A204.1 (cell line): ENCODE data around the gene NCOA3.

ENCODE experiments used
- FAIRE-seq: peaks from 2 replicates; lab custom pipeline; 2012; peaks lifted over from hg19 to GRCh38; lab: Jason Lieb, UNC

Gene NCOA3

DNA sequence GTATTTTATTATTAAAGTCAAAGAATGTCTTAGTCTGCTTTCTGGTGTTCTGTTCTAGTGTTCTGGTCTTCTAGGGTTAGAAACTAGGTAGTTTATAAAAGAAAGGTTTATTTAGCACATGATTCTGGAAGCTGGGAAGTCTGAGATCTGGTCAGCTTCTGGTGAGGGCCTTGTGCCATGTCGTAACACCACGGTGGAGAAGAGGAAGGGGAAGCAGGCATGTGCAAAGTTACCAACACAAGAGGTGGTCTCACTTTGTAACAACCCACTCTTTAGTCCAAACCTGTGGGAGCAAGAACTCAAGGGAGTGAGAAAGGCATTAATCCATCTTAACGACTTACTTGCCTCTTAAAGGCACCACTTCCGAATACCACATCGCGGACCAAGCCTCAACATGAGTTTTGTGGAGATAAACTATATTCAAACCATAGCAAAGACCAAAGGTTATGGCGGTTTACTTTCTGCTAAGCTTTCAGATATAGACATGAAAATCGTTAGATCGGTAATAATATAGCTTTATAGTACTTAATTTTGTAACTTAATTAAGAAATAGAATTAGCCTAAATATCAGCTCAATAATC, 99.4 kb downstream of the NCOA3 start:
- FAIRE-seq: no peak

DNA sequence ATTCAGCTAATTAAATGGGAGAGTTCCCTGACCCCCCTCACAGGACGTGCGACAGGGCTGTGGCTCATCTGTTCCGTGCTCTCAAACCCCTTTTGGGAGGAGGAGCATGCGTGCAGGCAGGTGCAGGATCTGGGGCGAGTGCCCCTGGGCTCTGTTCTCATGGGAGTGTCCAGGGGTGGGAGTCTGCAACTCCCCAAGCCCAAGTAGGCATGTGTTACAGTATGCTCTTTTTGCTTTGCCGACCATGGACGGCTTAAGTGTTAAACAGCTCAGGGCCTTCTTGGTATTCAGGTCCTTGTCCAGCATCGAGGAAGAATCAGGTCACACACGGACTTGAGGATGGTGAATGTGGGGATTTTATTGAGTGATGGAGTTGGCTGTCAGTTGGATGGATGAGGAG, 101.6 kb downstream of the NCOA3 start:
- FAIRE-seq: no peak

DNA sequence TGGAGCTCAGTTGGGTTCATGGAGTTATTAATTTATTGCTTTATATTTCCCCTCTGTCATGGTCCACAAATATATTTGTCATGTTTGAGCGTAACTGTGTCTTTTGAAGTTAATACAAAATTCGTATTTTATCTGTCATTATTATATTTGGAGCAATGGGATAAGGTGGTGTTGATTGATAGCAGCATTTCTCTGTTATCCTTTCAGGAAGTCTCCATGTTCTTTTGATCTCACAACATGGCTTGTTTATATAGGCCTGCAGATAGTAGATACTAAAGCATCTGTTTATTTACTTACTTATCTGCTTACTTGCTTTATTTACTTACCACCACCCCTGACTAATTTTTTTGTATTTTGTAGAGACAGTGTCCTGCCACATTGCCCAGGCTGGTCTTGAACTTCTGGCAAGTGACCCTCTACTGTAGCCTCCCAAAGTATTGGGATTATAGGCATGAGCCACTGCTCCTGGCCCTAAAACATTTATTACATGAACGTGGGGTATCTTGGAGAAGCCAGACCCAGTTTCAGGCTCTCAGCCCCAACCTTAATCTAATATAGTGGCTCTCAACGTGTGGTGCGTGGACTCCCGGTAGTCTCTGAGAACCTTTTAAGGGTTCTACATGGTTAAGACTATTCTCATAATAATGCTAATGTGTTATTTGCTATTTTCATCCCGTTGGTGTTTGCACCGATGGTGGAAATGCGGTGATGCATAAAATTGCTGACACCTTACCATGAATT, 104.2 kb downstream of the NCOA3 start:
- FAIRE-seq: no peak

DNA sequence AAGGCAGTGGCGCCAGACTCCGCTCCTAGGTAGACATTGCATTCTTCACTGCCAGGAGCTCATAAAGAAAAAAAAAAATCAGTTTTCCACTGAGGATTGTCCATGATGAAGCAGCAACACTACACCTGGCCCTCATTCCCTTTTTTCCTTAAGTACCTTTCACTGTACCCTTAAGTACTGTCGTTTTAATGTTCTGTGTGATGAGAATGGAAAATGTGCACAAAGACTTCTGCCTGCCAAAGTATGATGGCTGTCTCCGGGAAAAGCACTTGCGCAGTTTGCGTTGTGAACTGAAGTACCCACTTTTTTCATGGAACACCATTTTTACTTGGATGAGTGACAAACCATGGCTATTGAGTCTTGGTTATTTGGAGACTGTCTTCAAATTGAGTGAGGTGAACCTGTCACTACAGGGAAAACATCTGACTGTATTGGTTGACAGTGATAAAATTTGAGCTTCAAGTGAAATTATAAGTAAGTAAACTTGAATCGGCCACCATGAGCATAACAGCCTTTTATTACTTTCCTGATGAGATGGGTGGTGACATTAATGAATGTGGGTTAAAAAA, 104.8 kb downstream of the NCOA3 start:
- FAIRE-seq: no peak

DNA sequence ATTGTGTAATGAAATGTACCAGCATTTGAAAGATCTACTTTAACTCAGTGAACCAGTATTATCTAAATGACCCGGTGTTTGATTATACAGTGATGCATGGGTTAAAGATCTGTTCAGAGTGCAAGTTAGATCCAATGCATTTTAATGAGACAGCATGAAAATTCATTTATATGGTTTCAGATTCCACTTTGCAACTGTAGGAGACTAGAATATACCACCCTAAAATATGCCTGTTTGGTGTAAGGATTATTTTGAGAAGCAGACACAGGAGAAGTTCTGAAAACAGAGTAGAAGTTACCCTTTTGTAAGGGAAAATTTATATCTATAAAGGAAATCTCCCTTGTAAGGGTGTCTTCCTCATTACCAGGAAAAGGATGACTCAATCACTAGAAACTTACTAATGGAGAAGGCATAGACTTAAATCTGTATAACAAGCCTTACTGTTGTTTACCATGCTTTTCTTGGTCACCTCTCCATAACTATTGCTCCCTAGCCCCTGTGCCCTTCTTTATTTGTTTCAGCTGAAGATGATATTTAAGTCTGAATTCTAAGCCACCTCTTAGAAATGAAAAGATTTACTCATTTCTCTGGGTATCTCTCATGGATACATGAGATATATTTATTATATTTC, 105.4 kb downstream of the NCOA3 start:
- FAIRE-seq: no peak

DNA sequence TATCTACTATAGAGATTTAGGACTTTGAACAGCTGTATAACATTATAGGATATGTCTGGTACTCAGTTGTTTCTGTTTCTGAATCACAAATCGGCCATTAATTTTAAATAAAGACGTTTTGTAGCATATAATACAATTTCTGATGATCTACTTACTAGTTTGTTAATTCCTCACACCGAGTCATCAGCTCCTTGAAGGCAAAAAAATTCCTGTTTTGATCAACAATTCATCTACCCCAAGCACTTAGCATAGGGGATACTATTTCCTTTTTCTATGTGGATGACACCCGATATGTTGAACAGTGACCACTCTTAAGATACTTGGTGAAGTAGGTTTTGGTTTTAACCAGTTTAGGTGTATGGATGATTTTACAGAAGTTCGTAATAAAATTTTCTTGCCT, 107.3 kb downstream of the NCOA3 start:
- FAIRE-seq: no peak

DNA sequence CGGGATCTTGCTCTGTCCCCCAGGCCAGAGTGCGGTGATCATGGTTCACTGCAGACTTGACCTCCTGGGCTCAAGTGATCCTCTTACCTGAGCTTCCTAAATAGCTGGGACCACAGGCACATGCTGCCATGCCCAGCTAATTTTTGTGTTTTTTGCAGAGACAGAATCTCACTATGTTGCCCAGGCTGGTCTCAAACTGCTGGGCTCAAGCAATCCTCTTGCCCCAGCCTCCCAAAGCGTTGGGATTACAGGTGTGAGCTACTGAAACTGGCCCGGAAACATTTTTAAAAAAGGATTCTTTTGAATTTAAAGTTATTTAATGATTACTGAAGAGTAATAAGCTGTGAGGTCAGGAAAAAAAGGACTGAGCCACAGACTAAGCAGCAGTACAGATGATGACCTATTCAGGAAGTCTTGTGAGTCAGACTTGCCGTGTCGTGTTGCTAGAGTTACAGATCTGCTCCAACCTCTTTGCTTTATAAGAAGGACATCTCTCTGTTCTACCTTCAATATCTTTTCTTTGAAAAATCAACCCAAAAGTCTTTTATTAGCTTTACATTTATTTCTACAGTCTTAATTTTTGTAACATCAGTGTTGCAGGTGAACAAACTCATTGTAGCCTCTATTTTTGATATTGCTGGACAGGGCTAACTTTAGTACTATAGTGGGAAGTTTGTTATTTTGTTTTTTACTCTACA, 108.7 kb downstream of the NCOA3 start:
- FAIRE-seq: no peak

DNA sequence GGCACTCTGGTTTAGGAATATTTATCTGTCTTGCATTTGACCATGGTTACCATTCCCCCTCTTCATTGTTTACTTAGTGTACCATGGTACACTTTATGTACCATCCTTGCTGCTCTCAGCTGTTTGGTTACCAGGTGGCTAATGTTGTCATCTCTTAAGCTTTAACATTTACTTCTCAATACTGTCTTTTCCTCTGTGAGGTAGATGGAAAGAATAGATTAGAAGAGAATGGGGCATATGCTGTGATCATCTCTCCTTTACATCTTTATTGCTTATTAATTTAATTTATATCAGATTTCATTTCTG, 109.2 kb downstream of the NCOA3 start:
- FAIRE-seq: no peak

DNA sequence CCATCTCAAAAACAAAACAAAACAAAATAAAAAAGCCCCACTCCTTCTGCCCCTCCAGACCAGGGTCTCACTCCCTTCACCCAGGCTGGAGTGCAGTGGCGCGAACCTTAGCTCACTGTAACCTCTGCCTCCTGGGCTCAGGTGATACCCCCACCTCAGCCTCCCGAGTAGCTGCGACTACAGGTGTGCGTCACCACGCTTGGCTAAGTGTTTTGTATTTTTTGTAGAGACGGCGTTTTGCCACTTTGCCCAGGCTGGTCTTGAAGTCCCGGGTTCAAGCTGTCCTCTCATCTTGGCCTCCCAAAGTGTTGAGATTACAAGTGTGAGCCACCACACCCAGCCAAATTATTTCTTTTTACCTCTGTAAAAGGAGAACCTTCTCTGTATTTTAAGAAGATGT, 110.1 kb downstream of the NCOA3 start:
- no peak for FAIRE-seq

DNA sequence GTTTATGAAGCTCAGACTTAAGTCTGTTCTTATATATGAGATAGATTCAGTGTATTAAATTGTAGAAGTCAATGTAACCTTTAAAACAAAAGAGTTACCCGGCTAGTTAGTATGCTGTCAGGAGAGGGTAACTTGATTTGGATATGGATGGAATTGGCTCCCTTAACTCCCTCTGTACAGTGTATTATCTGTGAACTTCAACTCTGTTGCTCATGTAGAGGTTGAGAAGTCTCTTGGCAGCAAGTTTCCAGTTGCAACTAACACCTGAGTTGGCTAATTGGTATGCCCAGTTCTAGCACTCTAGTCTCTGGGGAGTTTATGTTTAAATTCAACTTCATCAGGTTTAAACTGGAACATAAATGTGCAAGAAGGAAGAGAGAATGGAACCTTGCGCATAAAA, 111.0 kb downstream of the NCOA3 start:
- FAIRE-seq: no peak

DNA sequence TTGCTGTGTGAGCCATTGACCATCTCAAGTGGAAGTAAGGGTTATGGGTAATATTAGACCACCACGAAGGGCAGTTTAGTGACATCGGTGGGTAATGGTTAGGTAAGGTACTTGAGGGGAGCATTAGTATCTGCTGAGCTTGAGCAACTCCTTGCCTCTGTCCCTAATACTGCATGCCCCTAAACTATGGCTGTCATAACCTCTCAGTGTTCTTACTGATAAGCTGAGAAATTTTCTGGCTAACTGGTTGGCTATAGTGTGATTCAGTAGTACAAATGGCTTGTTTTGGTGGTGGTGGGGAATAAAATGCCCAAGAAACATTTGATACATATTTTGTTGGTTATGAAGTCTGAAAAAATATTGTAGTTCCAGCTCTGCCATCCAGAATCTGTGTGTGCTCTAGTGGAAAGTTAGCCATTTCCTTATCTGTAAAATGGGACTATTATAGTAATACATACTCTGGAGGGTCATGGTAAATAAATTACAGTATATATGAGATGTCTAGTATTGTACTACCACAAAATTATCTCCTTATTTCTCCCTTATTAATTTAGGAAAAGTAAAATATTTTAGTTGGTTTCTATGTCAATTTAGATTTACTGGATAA, 113.1 kb downstream of the NCOA3 start:
- no peak for FAIRE-seq

DNA sequence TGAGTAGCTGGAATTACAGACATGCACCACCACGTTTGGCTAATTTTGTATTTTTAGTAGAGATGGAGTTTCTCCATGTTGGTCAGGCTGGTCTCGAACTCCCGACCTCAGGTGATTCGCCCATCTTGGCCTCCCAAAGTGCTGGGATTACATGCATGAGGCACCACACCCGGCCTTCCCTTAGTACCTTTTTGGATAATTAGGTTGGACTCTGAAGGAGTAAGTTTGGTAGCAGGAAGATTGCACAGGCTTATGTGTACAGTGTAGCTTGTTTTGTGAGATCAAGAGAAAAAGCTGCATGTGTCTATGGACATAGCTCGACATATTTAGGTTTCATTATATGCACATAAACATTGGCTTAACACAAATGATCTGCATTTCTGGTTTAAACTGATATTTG, 116.8 kb downstream of the NCOA3 start:
- FAIRE-seq: no peak

DNA sequence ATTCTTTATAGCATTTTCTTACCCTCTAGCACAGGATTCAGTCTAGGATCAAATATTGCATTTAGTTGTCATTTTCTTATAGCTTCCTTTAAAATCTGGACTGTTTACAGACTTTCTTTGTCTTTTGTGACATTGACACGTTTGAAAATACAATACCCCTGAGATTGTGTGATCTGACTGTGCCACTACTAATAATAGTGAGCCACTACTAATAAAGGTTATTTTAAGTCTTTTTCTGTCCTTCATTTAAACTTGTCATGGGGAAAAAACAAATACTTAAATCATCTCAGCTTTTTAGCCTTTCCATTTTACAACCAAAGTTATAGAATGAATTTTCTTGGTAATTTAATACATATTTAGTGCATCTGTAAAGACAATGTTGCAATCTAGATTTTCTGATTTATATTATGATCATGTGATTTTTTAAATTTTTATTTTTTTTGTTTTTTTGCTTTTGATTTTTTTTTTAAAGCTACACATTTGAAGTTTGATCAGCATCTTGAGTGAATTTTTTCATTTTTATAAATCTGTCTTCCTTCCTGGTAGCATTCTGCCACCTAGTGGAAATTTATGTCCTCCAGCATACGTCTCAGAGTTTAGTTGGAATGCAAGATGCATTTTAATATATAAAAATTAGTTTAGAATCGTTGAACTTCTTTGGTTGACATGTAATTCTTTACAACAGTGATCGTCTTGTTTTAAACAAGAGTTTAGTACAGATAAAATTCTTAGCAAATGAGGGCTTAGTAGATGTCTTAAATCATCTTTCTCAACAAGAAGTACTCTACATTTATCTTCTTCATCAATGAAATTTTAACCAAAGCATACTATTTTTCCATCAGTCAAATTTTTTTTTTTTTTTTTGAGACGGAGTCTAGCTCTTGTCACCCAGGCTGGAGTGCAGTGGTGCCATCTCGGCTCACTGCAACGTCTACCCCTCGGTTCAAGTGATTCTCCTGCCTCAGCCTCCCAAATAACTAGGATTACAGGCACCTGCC, 119.4 kb downstream of the NCOA3 start:
- peak; percentile 97 for FAIRE-seq

DNA sequence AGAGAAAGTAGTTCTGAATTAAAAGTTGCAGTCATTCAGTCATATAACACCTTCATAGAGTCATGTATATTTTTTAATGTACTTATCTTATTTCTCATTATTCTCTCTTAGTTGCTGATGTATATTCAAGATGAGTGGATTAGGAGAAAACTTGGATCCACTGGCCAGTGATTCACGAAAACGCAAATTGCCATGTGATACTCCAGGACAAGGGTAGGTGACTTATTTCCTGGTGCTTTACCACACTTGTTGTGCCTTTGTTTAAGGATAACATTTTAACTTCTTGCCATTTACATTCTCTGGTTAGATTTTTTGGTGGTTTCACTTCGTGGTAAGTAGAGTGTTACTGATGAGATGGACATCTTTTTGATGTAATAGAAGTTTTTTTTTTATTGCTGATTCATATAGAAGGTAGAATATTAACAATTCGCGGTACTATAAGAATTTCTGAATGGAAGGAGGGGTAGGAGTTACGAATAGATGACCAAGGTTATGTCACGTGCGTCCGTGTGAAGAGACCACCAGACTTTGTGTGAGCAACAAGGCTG, 120.5 kb downstream of the NCOA3 start:
- no peak for FAIRE-seq

DNA sequence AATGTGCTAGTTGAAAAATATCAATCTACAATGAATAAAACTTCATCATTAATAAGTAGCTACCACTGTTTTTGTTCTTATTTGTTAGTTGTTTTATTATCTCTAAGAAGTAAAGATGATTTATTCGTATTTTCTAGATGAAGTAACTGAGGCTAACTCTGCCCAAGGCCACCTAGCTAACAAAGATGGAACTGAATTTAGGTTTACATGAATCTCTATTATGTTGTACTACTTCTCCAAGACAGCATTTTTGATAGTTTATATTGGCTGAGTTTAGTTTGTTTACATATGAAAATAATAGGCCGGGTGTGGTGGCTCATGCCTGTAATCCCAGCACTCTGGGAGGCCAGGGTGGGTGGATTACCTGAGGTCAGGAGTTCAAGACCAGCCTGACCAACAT, 121.5 kb downstream of the NCOA3 start:
- FAIRE-seq: no peak

DNA sequence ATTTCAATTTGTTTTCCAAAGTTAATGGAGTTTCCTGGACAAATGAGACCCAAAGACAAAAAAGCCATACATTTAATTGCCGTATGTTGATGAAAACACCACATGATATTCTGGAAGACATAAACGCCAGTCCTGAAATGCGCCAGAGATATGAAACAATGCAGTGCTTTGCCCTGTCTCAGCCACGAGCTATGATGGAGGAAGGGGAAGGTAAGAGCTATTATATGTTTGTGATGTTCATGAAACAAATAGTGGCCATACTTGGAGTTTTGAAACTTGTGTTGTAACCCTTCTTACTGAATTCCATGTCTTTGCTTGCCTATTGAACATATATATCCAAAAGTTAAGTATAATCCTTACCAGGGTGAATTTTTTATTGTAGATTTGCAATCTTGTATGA, 125.9 kb downstream of the NCOA3 start:
- no peak for FAIRE-seq

DNA sequence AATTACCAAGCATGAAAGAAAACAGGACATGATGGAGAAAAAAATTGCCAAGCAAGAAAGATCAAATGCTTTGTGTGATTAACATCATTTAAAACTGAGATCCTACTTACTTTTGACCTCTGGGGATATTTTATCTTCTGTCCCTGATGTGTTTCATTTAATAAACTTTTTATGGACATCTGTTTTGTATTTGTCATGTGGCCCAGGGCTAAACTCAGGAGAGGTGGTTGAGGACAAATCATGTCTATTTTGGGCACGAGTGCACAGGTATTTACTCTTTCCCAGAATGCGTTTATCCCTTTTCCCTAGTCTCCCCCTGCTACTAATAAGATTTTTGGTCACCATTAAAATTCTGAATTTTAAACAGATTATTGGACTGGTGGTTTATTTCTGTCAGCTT, 128.2 kb downstream of the NCOA3 start:
- no peak for FAIRE-seq

DNA sequence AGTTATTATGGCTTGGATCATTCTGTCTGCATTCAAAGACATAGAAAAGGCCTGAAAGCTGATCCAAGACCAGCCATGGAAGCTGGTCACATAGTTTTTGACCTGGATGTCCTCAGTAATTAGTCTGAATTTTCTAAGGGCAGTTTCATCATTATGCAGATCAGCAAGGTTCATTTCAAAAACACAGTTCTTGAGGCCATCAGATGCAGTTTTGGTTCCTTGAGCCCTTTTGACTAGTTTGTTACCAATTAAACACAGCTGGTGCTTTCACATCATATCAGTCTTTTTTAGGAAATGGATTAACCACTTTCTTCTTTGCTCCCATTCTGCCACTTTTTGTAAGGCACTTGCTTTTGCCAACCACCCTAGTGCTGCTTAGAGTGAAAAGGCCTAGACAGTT, 129.4 kb downstream of the NCOA3 start:
- FAIRE-seq: no peak

DNA sequence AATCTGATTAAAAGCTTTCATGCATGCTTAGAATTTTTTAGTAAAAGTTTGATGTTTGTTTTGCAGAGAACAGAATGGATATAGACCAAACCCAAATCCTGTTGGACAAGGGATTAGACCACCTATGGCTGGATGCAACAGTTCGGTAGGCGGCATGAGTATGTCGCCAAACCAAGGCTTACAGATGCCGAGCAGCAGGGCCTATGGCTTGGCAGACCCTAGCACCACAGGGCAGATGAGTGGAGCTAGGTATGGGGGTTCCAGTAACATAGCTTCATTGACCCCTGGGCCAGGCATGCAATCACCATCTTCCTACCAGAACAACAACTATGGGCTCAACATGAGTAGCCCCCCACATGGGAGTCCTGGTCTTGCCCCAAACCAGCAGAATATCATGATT, 133.6 kb downstream of the NCOA3 start:
- FAIRE-seq: no peak

DNA sequence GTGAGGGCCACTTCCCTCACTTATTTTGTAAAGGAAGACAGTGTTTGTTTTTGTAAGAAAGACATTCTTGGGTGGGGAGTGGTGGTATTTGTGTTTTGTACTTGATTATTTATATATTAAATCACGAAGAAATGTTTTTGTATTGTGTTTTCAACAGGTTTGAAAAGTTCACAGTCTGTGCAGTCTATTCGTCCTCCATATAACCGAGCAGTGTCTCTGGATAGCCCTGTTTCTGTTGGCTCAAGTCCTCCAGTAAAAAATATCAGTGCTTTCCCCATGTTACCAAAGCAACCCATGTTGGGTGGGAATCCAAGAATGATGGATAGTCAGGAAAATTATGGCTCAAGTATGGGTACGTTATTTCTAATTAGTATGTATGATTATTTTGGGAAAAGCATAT, 137.2 kb downstream of the NCOA3 start:
- no peak for FAIRE-seq

DNA sequence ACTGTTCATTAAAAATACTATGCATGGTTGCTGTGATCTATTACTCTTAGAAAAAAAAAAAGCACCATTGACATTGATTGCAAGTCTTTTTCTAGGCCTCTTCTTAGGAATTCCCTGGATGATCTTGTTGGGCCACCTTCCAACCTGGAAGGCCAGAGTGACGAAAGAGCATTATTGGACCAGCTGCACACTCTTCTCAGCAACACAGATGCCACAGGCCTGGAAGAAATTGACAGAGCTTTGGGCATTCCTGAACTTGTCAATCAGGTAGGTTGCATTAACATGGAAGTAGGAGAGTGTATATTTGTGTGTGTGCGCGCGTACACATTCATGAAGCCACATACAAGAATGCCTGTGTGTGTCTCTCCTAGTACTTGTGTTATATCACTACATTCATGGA, 140.4 kb downstream of the NCOA3 start:
- no peak for FAIRE-seq
